ENCODE measurements around the gene NR4A1.

GRCh38 chr12:52055731-52056711 is 4.8 kb downstream of the NR4A1 start:
- no peak for TF ChIP-seq CTCF (IDR thresholded peaks at IDR 0.05; ENCODE audit: low read depth, low read length, poor library complexity, severe bottlenecking)
- TF ChIP-seq EZH2phosphoT487 (IDR thresholded peaks at IDR 0.05; ENCODE audit: borderline replicate concordance, low read length) = no peak

Data from DOHH2 (cell line).